Uterus (tissue), 4 donors: Measurements from ENCODE around the gene SMIM24. TPM values are rescaled to one million over a fixed set of nuclear protein-coding genes. Genes with fewer than 3 reads are reported as not detected.

Experiments
- DNase-seq, 2 donors: peaks; one replicate each; pipeline ENCODE4 v3.0.0-alpha.2; 2019 to 2020
- H3K27ac ChIP-seq, 2 donors: fragments of 200-600 bp; sonication (generic); 1 replicate in 1 of 2; 2 replicates in 1 of 2; pipeline ENCODE4 v1.5.1; 2016 to 2018
- H3K27me3 ChIP-seq, 2 donors: fragments of 200-600 bp; sonication (generic); one replicate each; pipeline ENCODE4 v1.5.1; 2018 to 2019; ENCODE audit warnings: control low read depth in 1 of 2
- H3K36me3 ChIP-seq, 2 donors: fragments of 200-600 bp; sonication (generic); one replicate each; pipeline ENCODE4 v1.5.1; 2019; ENCODE audit warnings: control low read depth in 1 of 2
- H3K4me1 ChIP-seq, 2 donors: fragments of 200-600 bp; sonication (generic); one replicate each; pipeline ENCODE4 v1.5.1; 2018 to 2019; ENCODE audit warnings: control low read depth in 1 of 2
- H3K4me3 ChIP-seq, 2 donors: fragments of 200-600 bp; sonication (generic); 1 replicate in 1 of 2; 2 replicates in 1 of 2; pipeline ENCODE4 v1.5.1; 2018 to 2019; ENCODE audit warnings: mild to moderate bottlenecking in 1 of 2
- H3K9me3 ChIP-seq, 2 donors: fragments of 200-600 bp; sonication (generic); one replicate each; pipeline ENCODE4 v1.5.1; 2019; ENCODE audit warnings: control low read depth in 1 of 2
- POLR2A ChIP-seq, 2 donors: fragments of 450-650 bp; IDR thresholded peaks; one replicate each; pipeline ENCODE4 v1.6.1; 2016; ENCODE audit warnings: antibody characterized with exemption in 2 of 2, mild to moderate bottlenecking in 1 of 2, moderate library complexity in 1 of 2
- intact Hi-C: fragments of 100-400 bp; cut with DNase I; formaldehyde crosslinking; loops from one replicate; pipeline ENCODE4 v1.15.1; 2023; ENCODE audit warnings: low total_unique reads
- total RNA-seq, 4 donors: library from RNA; depleted of rRNA in 3 of 4; stranded (reverse); fragments of >200 nt in 3 of 4; gene quantifications; one replicate each; pipeline versions ENCODE4 v1.1.0 to v1.2.4, GENCODE V29; 2014 to 2023
- TF ChIP-seq, protein P1 (sequence below), 4 experiments: fragments of 200-600 bp in 2 of 4; fragments of 450-650 bp in 2 of 4; sonication (generic) in 2 of 4; IDR thresholded peaks; one replicate each; pipeline ENCODE4 v1.5.1; 2016 to 2019; ENCODE audit warnings: antibody characterized with exemption in 4 of 4, mild to moderate bottlenecking in 2 of 4, moderate library complexity in 1 of 4
- donor health status: DM: yes; HTN: yes; CAD: no.

Gene SMIM24
- total RNA-seq, 4 donors from 2014 or later = 0.97 TPM; not detected in 3

GRCh38 chr19:3456925-3457527, 23.3 kb downstream of the SMIM24 start:
- Histone ChIP-seq H3K27ac (peak overlapping the region; percentile 91 to 98), H3K4me1 (peaks cover 9 to 36% of the 10 kb centered on the region in 2 donors), H3K9me3 (no peaks in the 10 kb centered on the region), H3K4me3 (no peak overlapping the region), H3K36me3 (no peaks in the 10 kb centered on the region), H3K27me3 (no peaks in the 10 kb centered on the region)
- no peak for DNase-seq
- TF ChIP-seq POLR2A (IDR thresholded peaks at IDR 0.05) = no peak
- TF ChIP-seq, protein P1, sequence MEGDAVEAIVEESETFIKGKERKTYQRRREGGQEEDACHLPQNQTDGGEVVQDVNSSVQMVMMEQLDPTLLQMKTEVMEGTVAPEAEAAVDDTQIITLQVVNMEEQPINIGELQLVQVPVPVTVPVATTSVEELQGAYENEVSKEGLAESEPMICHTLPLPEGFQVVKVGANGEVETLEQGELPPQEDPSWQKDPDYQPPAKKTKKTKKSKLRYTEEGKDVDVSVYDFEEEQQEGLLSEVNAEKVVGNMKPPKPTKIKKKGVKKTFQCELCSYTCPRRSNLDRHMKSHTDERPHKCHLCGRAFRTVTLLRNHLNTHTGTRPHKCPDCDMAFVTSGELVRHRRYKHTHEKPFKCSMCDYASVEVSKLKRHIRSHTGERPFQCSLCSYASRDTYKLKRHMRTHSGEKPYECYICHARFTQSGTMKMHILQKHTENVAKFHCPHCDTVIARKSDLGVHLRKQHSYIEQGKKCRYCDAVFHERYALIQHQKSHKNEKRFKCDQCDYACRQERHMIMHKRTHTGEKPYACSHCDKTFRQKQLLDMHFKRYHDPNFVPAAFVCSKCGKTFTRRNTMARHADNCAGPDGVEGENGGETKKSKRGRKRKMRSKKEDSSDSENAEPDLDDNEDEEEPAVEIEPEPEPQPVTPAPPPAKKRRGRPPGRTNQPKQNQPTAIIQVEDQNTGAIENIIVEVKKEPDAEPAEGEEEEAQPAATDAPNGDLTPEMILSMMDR (IDR thresholded peaks at IDR 0.05) = no peak
- intact Hi-C loops = no loop called here

- H3K27me3 ChIP-seq = no peaks in the 10 kb centered on the region
- intact Hi-C loops = no loop called here
- no peaks in the 10 kb centered on the region for H3K36me3 ChIP-seq
- TF ChIP-seq, protein P1 (IDR thresholded peaks at IDR 0.05) = no peak
- no peak for TF ChIP-seq POLR2A (IDR thresholded peaks at IDR 0.05)
- H3K4me3 ChIP-seq = no peak overlapping the region
- no peak for DNase-seq
- no peaks in the 10 kb centered on the region for H3K9me3 ChIP-seq
- H3K27ac ChIP-seq = peak overlapping the region; percentile 91 to 98
- peaks cover 9 to 42% of the 10 kb centered on the region in 2 donors for H3K4me1 ChIP-seq
These were observed 24.2 kb downstream of the SMIM24 start for GRCh38 chr19:3455960-3456601.

DNA sequence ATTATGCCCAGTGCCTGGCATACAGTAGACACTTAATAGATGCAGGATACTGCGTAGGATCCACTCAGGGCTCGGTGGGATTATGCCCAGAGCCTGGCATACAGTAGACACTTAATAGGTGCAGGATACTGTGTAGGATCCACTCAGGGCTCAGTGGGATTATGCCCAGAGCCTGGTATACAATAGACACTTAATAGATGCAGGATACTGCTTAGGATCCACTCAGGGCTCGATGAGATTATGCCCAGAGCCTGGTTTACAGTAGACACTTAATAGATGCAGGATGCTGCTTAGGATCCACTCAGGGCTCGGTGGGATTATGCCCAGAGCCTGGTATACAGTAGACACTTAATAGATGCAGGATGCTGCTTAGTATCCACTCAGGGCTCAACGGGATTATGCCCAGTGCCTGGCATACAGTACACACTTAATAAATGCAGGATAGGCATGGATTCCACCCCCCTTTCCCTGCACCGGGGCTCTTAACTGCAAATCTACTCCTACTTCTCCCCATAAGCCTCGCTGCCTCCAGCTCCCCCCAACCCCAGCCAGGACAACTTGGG, 24.9 kb downstream of the SMIM24 start:
- no peak for DNase-seq
- Histone ChIP-seq H3K4me3 (no peak overlapping the region), H3K36me3 (no peaks in the 10 kb centered on the region), H3K27ac (peak overlapping the region; percentile 91 to 98), H3K9me3 (no peaks in the 10 kb centered on the region), H3K27me3 (no peaks in the 10 kb centered on the region), H3K4me1 (peaks cover 9 to 43% of the 10 kb centered on the region in 2 donors)
- no peak for TF ChIP-seq POLR2A (IDR thresholded peaks at IDR 0.05)
- TF ChIP-seq, protein P1 (IDR thresholded peaks at IDR 0.05) = no peak
- intact Hi-C loops = no loop called here

DNA sequence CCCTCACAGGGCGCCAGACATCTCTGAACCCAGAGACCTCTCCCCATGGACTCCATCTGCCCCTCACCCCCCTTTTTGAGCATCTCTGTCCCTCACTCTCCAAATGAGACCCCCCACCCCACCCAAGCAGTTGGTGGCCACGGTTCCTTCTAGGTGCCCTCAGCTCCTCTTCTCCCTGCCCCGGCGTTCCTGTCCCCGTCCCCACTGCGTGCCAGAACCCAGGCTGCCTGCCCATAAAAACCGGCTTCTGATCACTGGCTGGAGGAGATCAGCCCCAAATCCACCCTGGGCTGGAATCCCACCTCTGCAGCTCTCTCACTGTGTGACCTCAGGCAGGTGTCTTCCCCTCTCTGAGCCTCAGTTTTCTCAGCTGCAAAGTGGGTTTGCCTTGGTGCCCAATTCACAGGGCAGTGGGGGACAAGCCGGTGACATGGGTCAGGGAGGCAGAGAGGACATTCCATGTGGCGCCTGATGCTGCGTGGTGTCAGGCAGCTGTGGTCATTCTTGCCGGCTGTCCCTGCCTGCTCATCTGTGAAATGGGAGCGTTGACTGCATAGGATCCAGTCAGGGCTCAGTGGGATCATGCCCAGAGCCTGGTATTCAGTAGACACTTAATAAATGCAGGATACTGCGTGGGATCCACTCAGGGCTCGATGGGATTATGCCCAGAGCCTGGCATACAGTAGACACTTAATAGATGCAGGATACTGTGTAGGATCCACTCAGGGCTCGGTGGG, 25.5 kb downstream of the SMIM24 start:
- peak overlapping the region; percentile 91 to 98 for H3K27ac ChIP-seq
- no peak overlapping the region for H3K4me3 ChIP-seq
- H3K36me3 ChIP-seq = no peaks in the 10 kb centered on the region
- intact Hi-C loops = no loop called here
- no peaks in the 10 kb centered on the region for H3K27me3 ChIP-seq
- peaks cover 9 to 43% of the 10 kb centered on the region in 2 donors for H3K4me1 ChIP-seq
- no peak for TF ChIP-seq POLR2A (IDR thresholded peaks at IDR 0.05)
- TF ChIP-seq, protein P1 (IDR thresholded peaks at IDR 0.05) = no peak
- no peaks in the 10 kb centered on the region for H3K9me3 ChIP-seq
- no peak for DNase-seq
